GM20000 (cell line): ENCODE measurements around the gene C3orf20.
A peak's percentile ranks its signal among the peaks of the same experiment; 100 is the strongest.

Source experiments
- DNase-seq: peaks from one replicate; pipeline ENCODE4 v3.0.0; 2012; ENCODE audit warnings: low spot score
- CTCF ChIP-seq: IDR thresholded peaks from 2 replicates; pipeline ENCODE4 v1.5.1; 2012; ENCODE audit warnings: mild to moderate bottlenecking, control low read depth; ENCODE audit errors: extremely low read depth, missing control alignments

C3orf20 gene

DNA sequence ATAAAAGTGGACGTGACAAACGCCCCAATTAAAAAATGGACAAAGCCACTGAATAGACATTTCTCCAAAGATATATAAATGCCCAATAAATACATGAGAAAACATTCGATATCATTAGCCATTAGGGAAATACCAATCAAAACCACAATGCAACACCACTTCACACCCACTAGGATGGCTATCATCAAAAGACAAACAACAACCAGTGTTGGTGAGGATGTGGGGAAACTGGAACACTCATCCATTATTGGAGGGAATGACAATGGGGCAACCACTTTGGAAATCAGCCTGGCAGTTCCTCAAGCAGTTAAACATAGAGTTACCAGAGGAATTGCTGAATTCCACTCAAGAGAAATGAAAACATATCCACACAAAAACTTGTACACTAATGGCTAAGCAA lies 111.4 kb downstream of the C3orf20 start:
- TF ChIP-seq CTCF: no peak

DNA sequence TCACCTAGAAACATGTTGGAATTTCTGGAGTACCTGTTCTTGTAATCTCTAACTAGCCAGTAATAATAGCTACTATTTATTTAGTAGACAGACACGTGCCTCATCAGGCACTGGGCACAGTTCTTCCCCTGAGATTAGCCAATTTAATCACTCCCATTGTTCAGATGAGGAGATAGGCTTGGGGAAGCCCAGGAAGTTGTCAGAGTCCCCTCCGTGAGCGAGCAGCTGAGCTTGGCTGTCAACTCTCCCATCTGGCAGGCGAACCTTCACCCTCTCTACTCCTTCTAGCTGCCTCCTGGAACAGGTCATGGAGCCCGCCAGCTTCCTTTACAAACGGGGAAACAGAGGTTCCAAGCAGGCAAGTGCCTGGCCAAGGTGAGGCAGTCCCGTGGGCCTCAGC lies 112.7 kb downstream of the C3orf20 start:
- no peak for DNase-seq
- TF ChIP-seq CTCF: no peak

More for the DNA sequence above, 111.4 kb downstream of the C3orf20 start:
- no peak for DNase-seq

DNA sequence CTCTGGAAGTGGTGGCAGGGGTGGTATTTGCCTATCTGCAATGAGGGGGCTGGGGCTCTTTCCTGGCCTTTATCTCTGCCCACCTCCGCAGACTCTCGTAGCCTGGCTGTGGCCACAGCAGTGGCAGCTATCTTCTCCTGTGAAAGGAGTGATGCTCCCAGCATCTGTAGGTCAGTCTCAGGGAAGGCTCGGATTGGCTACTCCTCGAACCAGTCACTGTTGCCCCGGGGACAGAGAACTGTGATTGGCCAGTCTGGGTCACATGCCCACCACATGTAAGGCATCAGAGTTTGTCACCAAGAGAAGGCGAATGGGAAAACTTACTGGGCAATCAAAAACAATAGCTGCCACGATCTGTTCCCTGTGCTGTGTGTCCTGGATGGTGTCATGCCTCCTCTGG lies 113.7 kb downstream of the C3orf20 start:
- DNase-seq: no peak
- no peak for TF ChIP-seq CTCF

- no peak for DNase-seq
- TF ChIP-seq CTCF: no peak
Observed at GRCh38 chr3:14789221-14789620, 114.3 kb downstream of the C3orf20 start.

GRCh38 chr3:14789640-14790285 lies 114.8 kb downstream of the C3orf20 start:
- TF ChIP-seq CTCF: no peak
- no peak for DNase-seq

DNA sequence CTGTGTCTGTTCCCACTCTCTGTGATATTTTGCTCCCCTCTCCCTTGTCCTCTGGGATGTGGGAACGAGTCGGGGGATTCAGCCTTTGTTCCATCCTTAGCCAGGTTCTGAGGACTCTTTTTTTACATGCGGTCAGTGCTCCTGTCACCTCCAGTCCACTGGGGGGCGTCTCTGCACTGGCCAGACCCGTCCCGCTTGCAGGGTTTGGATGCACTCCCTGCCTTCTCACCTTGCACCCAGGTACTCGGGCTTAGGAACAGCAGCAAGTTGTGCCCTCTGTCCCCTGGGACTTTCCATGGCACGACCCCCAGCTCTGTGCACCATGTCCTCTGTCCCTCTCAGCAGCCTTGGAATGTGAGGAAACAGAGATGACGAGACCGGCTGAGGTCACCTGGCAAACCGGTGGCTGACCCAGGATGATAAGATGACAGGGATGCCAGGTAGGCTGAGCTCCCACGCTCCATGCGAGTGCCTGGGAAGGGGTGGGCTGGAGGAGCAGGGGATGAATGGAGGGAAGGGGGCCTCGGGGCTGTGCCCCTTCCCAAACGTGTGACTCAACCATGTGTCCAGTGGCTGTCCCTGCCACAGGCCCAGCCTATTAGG lies 116.5 kb downstream of the C3orf20 start:
- DNase-seq: peak; percentile 70
- TF ChIP-seq CTCF: peak; percentile 54

- DNase-seq: no peak
- TF ChIP-seq CTCF: no peak
Observed at GRCh38 chr3:14792691-14793121, 117.8 kb downstream of the C3orf20 start.
